Cardiac septum (tissue), 1 donor: Measurements from ENCODE around the gene DBET. TPM values are rescaled to one million over a fixed set of nuclear protein-coding genes. Genes with fewer than 3 reads are reported as not detected.
"Not testable (repeated sequence)": the region's sequence is repeated elsewhere in the genome, so short reads cannot be mapped to it uniquely, and the experiment has no call there.

ENCODE experiments used
- DNase-seq: peaks from one replicate; pipeline ENCODE4 v3.0.0-alpha.2; 2020; ENCODE audit warnings: low spot score
- intact Hi-C: fragments of 100-400 bp; cut with DNase I; formaldehyde crosslinking; loops from one replicate; pipeline ENCODE4 v1.14.0; 2022
- total RNA-seq: library from RNA; stranded (reverse); fragmentation: NEBNext Ultra II Directional; extraction: Animal tissue kit (Norgen Biotek cat#: 25700); gene quantifications from one replicate; pipeline ENCODE4 v1.2.1, GENCODE V29; 2021
- donor health status: DM: no; HTN: no; CAD: no.

DBET gene
- total RNA-seq, 1 donor from 2014 or later: 0.05 TPM

DNA sequence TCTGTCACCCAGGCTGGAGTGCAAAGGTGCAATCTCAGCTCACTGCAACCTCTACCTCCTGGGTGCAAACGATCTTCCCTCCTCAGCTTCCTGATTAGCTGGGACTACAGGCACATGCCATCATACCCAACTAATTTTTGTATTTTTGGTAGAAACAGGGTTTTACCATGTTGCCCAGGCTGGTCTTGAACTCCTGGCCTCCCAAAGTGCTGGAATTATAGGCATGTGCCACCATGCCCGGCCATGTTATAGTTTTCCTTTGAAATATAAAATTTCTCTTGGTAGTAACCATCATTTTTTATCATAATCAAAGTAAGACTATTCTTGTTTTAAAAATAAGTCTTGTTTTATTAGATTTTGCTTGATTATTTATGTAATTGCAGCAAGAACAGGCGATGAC is 50.7 kb downstream of the DBET start:
- DNase-seq: peak; percentile 43

More for the DNA sequence above, 50.7 kb downstream of the DBET start:
- intact Hi-C loops: not testable (repeated sequence)

Other genes with a start within 250 kb of the DBET start
- gene FRG1, start 123.6 kb upstream of the DBET start, total RNA-seq: 33.0 TPM
- gene FRG2, start 37.2 kb upstream of the DBET start, total RNA-seq: not detected
- not detected for gene DUX4, start 109.3 kb downstream of the DBET start, total RNA-seq